SHP77 (cell line): Measurements from ENCODE around the gene FBLIM1.
A peak's percentile ranks its signal among the peaks of the same experiment; 100 is the strongest.
"Not testable (repeated sequence)": the region's sequence is repeated elsewhere in the genome, so short reads cannot be mapped to it uniquely, and the experiment has no call there.

Experiments used
- DNase-seq, 2 experiments: peaks; one replicate each; lab custom pipeline; 2025; lab: John Stamatoyannopoulos, UW

The FBLIM1 gene

DNA sequence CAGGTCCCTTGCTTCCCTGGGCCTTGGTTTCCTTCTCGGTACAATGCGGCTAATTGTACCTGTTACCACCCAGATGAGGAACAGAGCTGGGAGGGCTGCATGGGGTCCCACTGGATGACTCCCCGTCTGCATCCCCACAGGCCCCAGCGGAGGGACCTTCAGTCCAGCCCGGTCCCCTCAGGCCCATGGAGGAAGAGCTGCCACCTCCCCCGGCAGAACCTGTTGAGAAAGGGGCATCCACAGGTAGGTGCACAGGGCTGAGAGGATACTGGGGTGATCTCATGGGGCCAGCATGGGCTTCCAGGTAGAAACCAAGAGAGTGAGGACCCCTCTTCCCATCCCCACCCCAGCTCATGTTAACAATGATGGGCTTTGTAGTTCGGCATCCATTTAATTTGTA, 9.8 kb downstream of the FBLIM1 start:
- no peak for DNase-seq

DNA sequence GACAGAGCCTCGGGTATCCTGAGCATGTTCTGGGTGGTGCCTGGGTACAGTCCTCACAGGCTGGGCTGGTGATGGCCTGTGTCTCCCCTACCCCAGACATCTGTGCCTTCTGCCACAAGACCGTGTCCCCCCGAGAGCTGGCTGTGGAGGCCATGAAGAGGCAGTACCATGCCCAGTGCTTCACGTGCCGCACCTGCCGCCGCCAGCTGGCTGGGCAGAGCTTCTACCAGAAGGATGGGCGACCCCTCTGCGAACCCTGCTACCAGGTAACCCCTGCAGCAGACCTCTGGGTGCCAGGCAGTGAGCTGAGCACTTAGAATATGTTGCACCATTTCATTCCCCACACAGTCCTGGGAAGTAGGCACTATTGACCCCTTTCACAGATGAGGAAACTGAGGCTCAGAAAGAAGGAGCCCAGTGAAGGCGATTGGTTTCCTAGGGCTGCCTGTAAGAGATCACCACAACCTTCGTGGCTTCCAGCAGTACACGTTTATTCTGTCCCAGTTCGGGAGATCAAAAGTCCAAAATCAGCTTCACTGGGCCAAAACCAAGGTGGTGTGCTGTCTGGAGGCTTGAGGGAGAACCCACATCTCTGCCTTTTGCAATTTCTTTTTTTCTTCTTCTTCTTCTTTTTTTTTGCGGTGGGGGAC, 11.8 kb downstream of the FBLIM1 start:
- no peak for DNase-seq

DNA sequence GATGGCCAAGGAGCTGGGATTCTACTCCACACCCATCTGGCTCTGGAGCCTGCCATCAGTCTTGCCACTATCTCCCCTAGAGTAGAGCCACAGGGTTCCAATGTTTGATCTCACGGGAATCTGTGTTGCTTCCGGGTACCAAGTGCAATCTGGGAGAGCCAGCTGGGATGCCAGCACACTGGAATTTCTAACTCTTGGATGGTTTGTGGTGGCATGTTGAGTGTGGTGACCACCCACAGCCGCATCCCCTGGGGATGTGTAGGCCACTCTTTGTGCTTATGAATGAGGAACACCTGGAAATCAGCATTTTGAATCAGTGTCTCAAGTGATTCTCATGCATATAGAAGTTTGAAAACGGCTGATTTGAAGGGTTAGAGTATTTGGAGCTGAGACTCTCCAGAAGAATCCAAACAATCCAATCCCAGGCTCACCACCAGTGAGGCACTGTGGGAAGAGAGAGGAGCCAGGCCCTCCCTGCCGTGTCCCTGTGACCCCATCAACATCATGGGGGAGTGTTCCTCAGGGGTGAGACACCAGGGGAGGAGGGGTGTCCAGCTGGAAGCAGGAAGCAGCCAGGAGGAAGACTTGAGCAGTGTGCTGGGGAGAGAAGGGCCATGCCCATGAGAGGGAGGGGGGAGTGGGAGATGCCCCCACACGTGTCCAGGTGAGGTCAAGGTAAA, 13.4 kb downstream of the FBLIM1 start:
- DNase-seq, result no peak

DNA sequence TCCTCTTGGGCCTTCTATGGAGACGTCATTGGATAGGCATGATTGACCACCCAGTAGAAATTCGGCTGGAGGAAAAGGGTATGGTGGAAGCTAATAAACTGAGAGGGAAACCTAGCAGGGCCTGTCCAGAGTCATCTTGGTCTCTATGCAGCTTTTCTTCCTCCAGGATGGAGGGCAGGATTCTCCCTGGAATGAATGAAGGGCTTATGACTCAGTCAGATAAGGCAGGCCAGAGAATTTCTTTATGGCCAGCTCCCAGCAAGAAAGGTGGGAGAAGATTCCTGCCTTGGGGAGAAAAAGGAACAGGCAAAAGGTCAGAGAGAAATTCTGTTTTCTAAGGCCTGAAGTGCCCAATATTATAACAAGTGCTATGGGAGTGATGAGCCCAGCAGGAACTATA, 17.1 kb downstream of the FBLIM1 start:
- DNase-seq, result no peak

DNA sequence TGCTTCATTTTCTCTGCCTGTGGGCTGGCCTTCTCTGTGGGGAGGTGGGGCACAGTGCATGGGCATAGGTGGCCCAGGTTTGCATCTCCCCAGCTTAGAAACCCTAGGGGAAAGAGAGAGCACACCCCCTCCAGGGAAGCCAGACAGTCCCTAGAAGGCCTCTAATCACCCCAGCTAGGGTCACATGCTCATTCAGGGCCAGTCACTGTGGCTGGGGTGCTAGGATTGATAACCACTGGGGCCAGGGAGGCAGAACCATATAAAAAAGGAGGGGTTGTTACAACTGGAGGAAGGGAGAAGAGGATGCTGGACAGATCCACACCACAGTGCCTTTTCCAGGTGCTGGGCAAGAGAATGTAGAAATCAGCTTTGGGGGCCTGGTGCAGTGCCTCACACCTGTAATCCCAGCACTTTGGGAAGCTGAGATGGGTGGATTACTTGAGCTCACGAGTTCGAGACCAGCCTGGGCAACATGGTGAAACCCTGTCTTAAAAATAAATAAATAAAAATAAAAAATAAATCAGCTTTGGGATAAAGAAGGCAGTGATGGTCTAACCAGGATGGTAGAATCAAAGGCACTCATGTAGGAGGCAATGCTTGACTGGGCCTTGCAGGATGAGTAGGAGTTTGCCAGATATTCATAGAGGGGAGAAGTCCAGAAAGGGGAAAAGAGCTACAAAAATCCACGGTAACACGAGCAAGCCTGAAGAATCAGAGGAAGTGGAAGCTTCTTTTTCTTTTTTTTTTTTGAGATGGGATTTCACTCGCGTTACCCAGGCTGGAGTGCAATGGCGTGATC, 19.5 kb downstream of the FBLIM1 start:
- DNase-seq, result no peak

DNA sequence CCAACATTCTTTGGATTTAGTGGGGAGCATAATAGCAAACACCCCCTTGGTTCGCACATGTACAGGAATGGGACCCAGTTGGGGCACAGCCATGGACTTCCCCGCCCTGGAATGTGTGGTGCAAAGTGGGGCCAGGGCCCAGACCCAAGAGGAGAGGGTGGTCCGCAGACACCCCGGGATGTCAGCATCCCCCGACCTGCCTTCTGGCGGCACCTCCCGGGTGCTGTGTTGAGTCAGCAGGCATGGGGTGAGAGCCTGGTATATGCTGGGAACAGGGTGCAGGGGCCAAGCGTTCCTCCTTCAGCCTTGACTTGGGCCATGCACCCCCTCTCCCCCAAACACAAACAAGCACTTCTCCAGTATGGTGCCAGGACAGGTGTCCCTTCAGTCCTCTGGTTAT, 27.1 kb downstream of the FBLIM1 start:
- DNase-seq, result no peak

DNA sequence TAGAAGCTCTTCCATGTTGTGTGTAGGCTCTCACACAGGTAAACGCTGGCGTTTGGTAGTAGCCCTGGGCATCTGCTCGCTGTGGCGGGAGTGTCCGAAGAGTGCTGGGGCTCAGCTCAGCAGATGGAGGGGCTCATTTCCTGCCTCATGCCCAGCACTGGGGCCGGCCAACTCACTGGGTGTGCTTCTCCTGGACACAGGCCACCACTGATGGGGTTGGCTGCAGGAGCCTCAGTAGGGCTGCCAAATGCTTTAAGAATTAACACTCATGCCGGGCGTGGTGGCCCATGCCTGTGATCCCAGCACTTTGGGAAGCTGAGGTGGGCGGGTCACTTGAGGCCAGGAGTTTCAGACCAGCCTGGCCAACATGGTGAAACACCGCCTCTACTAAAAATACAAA, 28.0 kb downstream of the FBLIM1 start:
- DNase-seq, result no peak

DNA sequence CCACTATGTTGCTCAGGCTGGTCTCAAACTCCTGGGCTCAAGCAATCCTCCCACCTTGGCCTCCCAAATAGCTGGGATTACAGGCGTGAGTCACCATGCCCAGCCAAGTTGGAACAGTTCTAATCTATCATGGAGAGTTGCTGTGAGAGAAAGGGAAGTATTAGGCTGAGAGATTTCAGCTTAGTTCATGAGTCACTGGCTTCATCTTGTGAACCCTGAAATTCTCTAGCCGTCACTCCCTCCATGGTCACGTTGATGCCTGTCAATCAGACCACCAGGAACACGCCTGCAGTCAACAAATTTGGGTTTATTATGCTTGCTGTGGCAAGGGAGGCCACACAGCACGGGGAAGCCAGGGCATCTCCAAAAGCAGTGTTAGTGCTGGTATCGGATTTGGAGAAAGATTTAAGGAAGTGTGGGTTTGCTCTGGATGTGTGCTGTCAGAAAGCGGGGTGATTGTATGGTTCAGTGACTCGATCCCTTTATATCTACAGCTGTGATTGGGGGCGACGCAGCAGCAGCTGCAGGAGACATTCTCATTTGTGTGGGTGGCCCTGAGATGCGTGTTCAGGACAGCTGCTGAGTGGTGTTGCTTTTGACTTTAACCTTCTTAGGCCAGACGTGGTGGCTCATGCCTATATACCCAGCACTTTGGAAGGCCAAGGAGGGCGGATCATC, 30.2 kb downstream of the FBLIM1 start:
- DNase-seq, result no peak

DNA sequence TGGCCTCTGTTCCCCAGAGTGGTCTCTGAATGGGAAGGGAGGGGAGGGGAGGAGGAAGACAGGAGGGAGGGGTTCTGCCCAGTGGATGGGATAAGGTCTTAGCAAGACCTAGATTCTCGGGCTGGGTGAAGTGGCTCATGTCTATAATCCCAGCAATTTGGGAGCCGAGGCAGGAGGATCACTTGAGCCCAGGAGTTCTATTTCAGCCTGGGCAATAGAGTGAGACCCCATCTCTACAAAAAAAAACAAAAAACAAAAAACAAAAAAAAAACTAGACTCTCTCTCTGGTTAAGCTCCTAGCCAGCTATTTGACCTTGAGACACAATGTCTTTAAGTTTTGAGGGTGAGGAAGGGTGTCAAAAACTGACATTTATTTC, 37.5 kb downstream of the FBLIM1 start:
- no peak for DNase-seq

DNA sequence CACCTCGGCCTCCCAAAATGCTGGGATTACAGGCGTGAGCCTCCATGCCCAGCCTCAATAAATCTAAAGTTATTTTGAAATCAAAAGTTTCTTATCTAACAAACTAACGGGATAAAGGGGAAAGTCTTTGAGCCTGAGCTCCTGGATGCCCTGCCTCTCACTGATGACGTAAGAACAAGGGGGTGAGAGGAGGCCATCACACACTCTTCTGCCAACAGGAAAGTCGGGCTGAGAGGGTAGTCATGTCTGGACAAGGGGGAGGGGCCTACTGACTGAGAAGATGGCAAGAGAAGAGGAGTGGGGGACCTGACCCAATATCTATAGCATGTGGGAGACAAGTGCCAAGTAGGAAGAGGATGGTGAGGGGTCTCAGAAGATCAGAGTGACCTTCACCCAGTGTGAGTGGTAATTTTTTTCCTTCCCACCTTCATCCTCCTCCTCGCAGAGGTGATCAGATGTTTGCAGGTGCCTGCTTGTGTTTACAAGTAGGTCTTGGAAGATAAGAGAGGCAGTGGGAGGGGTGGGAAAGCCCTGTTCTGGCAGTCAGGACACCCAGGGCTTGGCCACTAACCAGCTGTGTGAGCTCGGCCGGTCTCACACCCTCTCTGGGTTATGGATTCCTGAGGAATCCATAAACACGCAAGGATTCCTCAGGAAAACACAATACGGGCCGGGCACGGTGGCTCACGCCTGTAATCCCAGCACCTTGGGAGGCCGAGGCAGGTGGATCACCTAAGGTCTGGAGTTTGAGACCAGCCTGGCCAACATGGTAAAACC, 39.2 kb downstream of the FBLIM1 start:
- no peak for DNase-seq

DNA sequence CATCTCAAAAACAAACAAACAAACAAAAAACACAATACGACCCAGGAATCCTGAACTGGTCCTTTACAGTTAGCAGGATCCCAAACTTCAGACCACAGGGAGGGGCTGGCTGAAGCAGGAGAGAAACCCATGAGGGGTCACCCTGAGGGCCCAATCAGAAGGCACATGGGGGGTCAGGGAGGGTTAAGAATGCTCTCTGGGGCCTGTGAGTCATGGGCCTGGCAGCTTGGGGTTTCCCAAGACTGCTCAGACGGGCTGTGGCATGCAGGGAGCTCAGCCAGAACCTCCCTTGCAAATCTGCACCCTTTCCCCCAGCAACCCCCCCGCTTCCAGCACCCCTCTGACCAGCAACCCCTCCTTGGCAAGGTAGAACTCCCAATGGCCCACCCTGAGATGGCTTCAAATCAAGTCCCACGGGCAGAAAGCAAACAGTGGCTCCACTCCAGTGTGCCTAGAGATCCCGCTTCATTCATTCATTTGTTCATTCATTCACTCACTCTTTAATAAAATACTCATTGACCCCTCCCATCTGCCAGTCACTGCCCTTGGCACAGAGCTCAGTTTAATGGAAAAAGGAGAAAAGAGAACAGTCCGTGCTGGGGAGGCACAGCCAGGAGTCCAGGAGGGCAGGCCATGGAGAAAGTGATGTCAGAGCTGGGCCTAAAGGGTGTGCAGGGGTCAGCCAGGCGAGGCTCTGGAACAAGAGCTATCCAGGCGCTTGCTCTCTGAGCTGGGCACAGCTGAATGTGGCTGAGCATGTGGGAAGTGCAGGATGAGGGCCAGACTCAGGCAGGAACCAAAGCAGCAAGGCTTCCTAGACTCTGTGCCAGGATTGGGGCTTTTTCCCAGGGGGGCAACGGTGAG, 40.6 kb downstream of the FBLIM1 start:
- no peak for DNase-seq

DNA sequence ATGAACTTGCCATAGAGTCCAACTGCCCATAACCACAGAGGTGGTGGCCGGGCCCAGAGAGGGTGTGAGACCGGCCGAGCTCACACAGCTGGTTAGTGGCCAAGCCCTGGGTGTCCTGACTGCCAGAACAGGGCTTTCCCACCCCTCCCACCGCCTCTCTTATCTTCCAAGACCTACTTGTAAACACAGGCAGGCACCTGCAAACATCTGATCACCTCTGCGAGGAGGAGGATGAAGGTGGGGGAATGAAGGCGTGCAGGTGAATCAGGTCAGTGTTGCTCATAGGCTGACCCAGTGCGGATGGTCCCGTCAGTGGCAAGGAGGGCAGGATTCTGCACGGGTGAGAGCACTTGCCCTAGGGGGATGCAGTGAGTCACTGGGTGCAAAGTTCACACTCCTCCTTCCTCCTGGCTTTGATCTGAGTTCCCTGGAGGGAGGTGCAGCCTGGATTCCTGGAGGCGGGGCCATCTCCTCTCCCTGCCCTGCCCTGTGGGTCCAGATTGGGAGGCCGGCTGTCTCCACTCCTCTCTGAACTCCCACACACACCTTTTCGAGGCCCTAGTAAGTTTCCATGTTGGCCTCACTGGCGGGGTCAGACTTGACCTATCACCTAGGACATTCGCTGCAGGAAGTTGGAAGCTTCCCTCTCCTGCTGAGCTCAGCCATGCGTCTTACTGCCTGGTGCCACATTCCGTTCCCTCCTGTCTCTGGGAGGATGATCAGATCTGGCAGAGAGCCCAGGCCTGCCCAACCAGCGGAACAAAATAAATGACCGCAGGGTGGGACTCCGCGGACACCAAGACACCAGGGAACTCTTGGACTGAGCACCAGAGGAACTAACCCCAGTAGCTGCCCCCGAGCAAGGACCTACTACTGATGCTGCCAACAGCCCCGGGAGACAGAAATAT, 41.6 kb downstream of the FBLIM1 start:
- peak; percentile 42 to 64 for DNase-seq

DNA sequence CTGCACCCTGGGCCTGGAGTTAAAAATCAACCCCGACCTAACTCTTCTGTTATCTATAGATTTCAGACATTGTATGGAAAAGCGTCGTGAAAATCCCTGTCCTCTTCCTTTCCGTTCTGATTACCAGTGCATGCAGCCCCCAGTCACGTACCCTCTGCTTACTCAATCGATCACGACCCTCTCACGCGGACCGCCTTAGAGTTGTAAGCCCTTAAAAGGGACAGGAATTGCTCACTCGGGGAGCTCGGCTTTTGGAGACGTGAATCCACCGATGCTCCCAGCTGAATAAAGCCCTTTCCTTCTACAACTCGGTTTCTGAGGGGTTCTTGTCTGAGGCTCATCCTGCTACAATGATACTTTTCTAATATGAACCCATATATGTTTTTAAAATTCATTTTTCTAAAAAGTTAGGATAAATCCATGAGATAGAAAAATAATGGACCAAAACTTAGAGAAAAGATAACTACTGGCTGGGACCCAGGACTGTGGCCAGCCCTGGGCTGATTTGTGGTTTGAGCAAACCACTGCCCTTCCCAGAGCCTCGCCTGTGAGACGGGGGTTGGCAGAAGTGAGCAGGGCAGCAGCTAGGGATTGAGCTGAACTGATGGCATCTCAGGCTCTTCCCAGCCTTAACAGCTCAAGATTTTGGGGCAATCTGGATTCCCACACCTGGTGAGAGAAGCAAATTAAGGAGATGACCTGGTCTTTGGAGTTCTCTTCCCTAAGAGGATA, 43.8 kb downstream of the FBLIM1 start:
- no peak for DNase-seq

DNA sequence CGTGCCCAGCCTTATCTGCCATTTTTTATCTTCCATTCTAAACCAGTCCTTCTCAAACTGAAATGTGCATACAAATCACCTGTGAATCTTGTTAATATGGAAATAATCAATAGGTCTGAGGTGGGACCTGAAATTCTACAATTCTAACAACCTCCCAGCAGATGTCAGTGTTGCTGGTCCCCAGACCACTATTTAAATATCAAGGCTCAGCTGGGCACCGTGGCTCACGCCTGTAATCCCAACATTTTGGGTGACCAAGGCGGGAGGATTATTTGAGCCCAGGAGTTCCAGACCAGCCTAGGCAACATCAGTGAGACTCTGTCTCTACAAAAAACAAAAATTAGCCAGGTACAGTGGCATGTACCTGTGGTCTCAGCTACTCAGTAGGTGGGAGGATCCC, 44.8 kb downstream of the FBLIM1 start:
- DNase-seq, result peak in 1 of 2 experiments; percentile 57

DNA sequence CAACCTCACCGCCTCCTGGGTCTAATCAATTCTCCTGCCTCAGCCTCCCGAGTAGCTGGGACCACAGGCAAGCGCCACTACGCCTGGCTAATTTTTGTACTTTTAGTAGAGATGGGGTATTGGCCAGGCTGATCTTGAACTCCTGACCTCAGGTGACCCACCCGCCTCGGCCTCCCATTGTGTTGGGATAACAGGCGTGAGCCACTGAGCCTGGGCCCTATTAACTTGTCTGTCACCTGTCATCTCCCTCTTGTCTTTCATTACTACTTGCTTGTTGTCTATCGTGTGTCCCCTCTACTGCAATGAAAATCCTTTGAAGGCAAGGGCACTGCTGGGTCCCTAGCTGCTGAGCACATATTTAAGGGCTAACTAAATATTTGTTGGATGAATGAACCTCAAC, 45.5 kb downstream of the FBLIM1 start:
- DNase-seq, result no peak

DNA sequence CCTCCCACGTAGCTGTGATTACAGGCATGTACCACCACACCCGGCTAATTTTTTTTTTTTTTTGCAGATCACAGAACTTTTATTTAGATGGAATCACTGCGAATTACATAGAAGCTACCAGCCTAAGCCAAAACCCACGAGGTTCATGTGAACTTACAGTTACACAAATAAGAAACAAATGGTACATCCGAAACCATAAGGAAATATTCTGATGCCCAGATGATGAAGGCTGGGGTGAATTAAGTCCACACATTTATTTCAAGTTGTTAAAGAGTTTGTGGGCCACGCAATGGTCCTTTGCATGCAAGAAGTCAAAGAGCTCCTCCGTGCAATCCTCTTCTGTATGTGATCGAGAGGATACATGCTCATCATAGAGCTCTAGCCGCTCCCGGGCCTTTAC, 48.5 kb downstream of the FBLIM1 start:
- no peak for DNase-seq

DNA sequence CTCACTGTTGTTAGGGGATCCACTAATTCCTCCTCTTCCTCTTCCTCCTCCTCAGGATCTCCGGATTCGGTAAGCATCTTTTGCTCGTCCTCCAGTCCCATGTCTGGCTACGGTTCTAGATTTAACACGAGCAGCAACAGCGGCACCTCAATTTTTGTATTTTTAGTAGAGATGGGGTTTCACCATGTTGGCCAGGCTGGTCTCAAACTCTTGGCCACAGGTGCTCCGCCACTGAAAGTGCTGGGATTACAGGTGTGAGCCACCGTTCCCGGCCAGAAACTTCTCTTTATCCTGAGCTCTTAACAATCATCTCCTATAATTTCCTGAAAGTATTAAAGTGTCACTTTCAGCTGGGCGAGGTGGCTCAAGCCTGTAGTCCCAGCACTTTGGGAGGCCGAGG, 49.0 kb downstream of the FBLIM1 start, which contains the start of gene UQCRHL:
TSS of gene UQCRHL (minus strand) at position 101 of the 400 bp plus-strand sequence. CDS start at position 101, 0 bp downstream.
- not testable (repeated sequence) for DNase-seq

DNA sequence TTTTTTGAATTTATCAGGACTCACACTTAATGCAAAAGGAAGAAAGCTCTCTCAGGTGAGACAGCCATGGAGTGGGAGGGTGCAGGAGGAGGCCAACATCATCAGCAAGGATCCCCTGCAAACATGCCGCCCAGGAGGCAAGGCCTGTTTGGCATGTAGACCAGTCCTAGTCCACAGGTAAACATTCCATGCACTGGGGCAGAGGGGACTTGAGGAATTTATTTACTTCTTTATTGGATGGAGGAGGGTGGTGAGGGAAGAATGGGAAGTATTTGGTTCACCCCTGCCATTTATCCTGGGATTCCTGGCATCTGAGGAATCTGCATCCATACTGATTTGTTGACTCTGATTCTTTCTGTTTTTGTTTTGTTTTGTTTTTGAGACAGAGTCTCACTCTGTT, 50.4 kb downstream of the FBLIM1 start:
- DNase-seq, result no peak

DNA sequence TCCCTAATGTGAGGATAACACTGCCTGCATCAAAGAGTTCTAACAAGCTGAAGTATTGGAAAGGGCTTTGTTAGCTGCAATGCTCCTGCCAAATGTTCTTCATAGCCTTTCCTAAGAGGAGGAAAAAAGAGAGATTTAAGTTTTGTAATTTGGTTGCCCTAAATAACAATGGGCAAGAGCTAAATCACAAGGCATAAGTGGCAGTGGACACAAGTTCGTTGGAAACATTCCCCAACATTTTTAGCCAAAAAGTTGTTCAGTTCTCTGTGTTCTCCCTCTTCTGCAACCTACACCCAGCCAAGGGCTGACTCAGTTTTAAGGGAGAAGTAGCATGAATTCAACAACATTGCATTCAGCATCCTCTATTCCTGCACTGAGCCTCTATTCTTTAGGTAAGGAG, 51.5 kb downstream of the FBLIM1 start:
- DNase-seq, result no peak
